ENCODE measurements around the gene POLR2L. TPM values are rescaled to one million over a fixed set of nuclear protein-coding genes. Genes with fewer than 3 reads are reported as not detected.

POLR2L gene
- total RNA-seq, 4 donors from 2014 or later, result 66.0 to 94.6 (median 81.2) TPM

- intact Hi-C loops (cut with DNase I; ENCODE audit: low total_unique reads) (no loop called here), in situ Hi-C loops (cut with MboI; ENCODE audit: low sequenced_read_pairs in 4 of 4) (no loop called here)
- DNase-seq (no peak), ATAC-seq (no peak)
- no peaks in the 10 kb centered on the region for H3K4me1 ChIP-seq
- no peak overlapping the region for H3K27ac ChIP-seq
- no peaks in the 10 kb centered on the region for H3K9me3 ChIP-seq
- peaks cover 0 to 8% of the 10 kb centered on the region in 2 donors for H3K36me3 ChIP-seq
- no peak for TF ChIP-seq POLR2A (IDR thresholded peaks at IDR 0.05)
- TF ChIP-seq, protein P1, sequence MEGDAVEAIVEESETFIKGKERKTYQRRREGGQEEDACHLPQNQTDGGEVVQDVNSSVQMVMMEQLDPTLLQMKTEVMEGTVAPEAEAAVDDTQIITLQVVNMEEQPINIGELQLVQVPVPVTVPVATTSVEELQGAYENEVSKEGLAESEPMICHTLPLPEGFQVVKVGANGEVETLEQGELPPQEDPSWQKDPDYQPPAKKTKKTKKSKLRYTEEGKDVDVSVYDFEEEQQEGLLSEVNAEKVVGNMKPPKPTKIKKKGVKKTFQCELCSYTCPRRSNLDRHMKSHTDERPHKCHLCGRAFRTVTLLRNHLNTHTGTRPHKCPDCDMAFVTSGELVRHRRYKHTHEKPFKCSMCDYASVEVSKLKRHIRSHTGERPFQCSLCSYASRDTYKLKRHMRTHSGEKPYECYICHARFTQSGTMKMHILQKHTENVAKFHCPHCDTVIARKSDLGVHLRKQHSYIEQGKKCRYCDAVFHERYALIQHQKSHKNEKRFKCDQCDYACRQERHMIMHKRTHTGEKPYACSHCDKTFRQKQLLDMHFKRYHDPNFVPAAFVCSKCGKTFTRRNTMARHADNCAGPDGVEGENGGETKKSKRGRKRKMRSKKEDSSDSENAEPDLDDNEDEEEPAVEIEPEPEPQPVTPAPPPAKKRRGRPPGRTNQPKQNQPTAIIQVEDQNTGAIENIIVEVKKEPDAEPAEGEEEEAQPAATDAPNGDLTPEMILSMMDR (IDR thresholded peaks at IDR 0.05 in 4 of 5, conservative IDR thresholded peaks at IDR 0.05 in 1 of 5), result no peak
- no peaks in the 10 kb centered on the region for H3K27me3 ChIP-seq
- H3K4me3 ChIP-seq, result no peak overlapping the region
These were observed 25.6 kb upstream of the POLR2L start for GRCh38 chr11:867856-868358.

DNA sequence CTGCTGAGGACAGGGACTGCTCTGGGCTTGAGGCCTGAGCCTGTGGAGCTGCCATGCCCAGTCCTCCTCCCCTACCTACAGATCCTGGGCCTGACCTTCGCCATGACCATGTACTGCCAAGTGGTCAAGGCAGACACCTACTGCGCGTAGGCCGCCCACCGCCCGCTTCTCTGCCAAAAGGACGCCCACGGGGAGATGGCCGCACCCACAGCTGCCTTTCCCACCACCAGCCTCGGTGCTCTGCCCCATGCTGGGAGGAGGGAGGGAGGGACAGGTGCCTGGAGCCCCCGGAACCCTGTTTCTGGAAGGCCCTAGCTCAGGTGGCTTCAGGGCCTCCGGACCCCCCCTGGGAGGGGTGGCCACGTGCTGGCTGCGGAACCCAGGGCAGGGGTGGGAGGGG lies 24.2 kb upstream of the POLR2L start:
- H3K27ac ChIP-seq, result no peak overlapping the region
- TF ChIP-seq, protein P1 (IDR thresholded peaks at IDR 0.05 in 4 of 5, conservative IDR thresholded peaks at IDR 0.05 in 1 of 5), result no peak
- TF ChIP-seq POLR2A (IDR thresholded peaks at IDR 0.05), result no peak
- H3K9me3 ChIP-seq, result no peaks in the 10 kb centered on the region
- H3K27me3 ChIP-seq, result no peaks in the 10 kb centered on the region
- intact Hi-C loops (cut with DNase I; ENCODE audit: low total_unique reads) (no loop called here), in situ Hi-C loops (cut with MboI; ENCODE audit: low sequenced_read_pairs in 4 of 4) (no loop called here)
- peaks cover 0 to 8% of the 10 kb centered on the region in 2 donors for H3K36me3 ChIP-seq
- ATAC-seq (no peak), DNase-seq (no peak)
- no peaks in the 10 kb centered on the region for H3K4me1 ChIP-seq
- no peak overlapping the region for H3K4me3 ChIP-seq

- intact Hi-C loops (cut with DNase I; ENCODE audit: low total_unique reads), result no loop called here
- Histone ChIP-seq H3K27me3 (no peaks in the 10 kb centered on the region), H3K4me1 (no peaks in the 10 kb centered on the region), H3K36me3 (peaks cover 0 to 8% of the 10 kb centered on the region in 2 donors), H3K4me3 (no peak overlapping the region), H3K27ac (no peak overlapping the region), H3K9me3 (no peaks in the 10 kb centered on the region)
- ATAC-seq (no peak), DNase-seq (no peak)
- TF ChIP-seq, protein P1 (IDR thresholded peaks at IDR 0.05 in 4 of 5, conservative IDR thresholded peaks at IDR 0.05 in 1 of 5), result no peak
- no peak for TF ChIP-seq POLR2A (IDR thresholded peaks at IDR 0.05)
- in situ Hi-C loops (cut with MboI; ENCODE audit: low sequenced_read_pairs in 4 of 4), result no loop called here
These were observed 23.4 kb upstream of the POLR2L start for GRCh38 chr11:865462-866430.

- H3K27ac ChIP-seq, result no peak overlapping the region
- ATAC-seq (no peak), DNase-seq (no peak)
- H3K27me3 ChIP-seq, result no peaks in the 10 kb centered on the region
- TF ChIP-seq POLR2A (IDR thresholded peaks at IDR 0.05), result no peak
- TF ChIP-seq, protein P1 (IDR thresholded peaks at IDR 0.05 in 4 of 5, conservative IDR thresholded peaks at IDR 0.05 in 1 of 5), result no peak
- H3K4me3 ChIP-seq, result no peak overlapping the region
- peaks cover 0 to 8% of the 10 kb centered on the region in 2 donors for H3K36me3 ChIP-seq
- intact Hi-C loops (cut with DNase I; ENCODE audit: low total_unique reads) (no loop called here), in situ Hi-C loops (cut with MboI; ENCODE audit: low sequenced_read_pairs in 4 of 4) (no loop called here)
- no peaks in the 10 kb centered on the region for H3K9me3 ChIP-seq
- peaks cover 0 to under 1% of the 10 kb centered on the region in 2 donors for H3K4me1 ChIP-seq
These were observed 22.6 kb upstream of the POLR2L start for GRCh38 chr11:864898-865297.
